Measurements from ENCODE around the gene SNX1. TPM values are rescaled to one million over a fixed set of nuclear protein-coding genes. Genes with fewer than 3 reads are reported as not detected.

SNX1 gene
- total RNA-seq, 2 experiments from 2014 or later, result 30.1 to 129 TPM

GRCh38 chr15:64152507-64153387, 57.0 kb downstream of the SNX1 start:
- Histone ChIP-seq H3K4me3 (ENCODE audit: low read depth, low read length, poor library complexity, severe bottlenecking) (peak overlapping the region; percentile 90), H3K9me3 (ENCODE audit: low read length) (no peaks in the 10 kb centered on the region), H3K79me2 (ENCODE audit: insufficient read depth, low read depth, low read length) (peaks cover 32% of the 10 kb centered on the region; the same call in 1 of the 2 replicates), H3K4me1 (ENCODE audit: insufficient read depth, low read length, poor library complexity, severe bottlenecking) (peaks cover 40% of the 10 kb centered on the region), H2AFZ (ENCODE audit: low read length) (no peak overlapping the region), H4K20me1 (ENCODE audit: insufficient read depth, low read length) (0 out of 2 replicates have a peak, but pooled peaks cover 8% of the 10 kb centered on the region), H3K27ac (ENCODE audit: low read depth, low read length, poor library complexity, severe bottlenecking) (peak overlapping the region; percentile 93), H3K9me2 (ENCODE audit: insufficient read depth, low read length) (no peaks in the 10 kb centered on the region), H3K36me3 (ENCODE audit: insufficient read depth, low read length) (peaks cover 50% of the 10 kb centered on the region), H3K4me2 (ENCODE audit: low read length) (peak overlapping the region; percentile 95)
- intact Hi-C loops (cut with micrococcal nuclease; ENCODE audit: unreplicated experiment), result loop anchor here (1.0 to 5.0 kb wide), 4 partner anchors 58 to 540 kb away; partner anchors contain the start of gene HERC1
- ChIA-PET POLR2A (interaction anchor here (0.6 to 2.7 kb wide), 12 partner anchors 10 to 744 kb away, joined by 3 to 10 read pairs (median 4); partner anchors contain the start of genes CIAO2A, PPIB and SNX1), CTCF (ENCODE audit: unreplicated experiment) (interaction anchor here (0.6 to 1.0 kb wide), 5 partner anchors 8 to 78 kb away, joined by 3 to 4 read pairs (median 3); partner anchors contain the start of gene SNX1)
- TSS peak; percentile 22 for BruUV-seq (replicated peaks)
- TF ChIP-seq CTCF (conservative IDR thresholded peaks at IDR 0.05; ENCODE audit: low read length), result no peak
- no peak for TF ChIP-seq EZH2phosphoT487 (IDR thresholded peaks at IDR 0.05; ENCODE audit: borderline replicate concordance, low read depth, low read length)
- peak; percentile 70 for DNase-seq (ENCODE audit: low spot score)

- POLR2A ChIA-PET, result interaction anchor here (0.6 to 2.7 kb wide), 12 partner anchors 9 to 745 kb away, joined by 3 to 10 read pairs (median 4); partner anchors contain the start of genes CIAO2A, PPIB and SNX1
- CTCF ChIA-PET (ENCODE audit: unreplicated experiment), result interaction anchor here (0.6 to 1.0 kb wide), 4 partner anchors 8 to 79 kb away, joined by 3 to 4 read pairs (median 3); partner anchors contain the start of gene SNX1
- Histone ChIP-seq H2AFZ (ENCODE audit: low read length) (no peak overlapping the region), H3K9me3 (ENCODE audit: low read length) (no peaks in the 10 kb centered on the region), H3K4me2 (ENCODE audit: low read length) (peak overlapping the region; percentile 95), H3K4me3 (ENCODE audit: low read depth, low read length, poor library complexity, severe bottlenecking) (peak overlapping the region; percentile 90), H3K4me1 (ENCODE audit: insufficient read depth, low read length, poor library complexity, severe bottlenecking) (peaks cover 46% of the 10 kb centered on the region), H3K36me3 (ENCODE audit: insufficient read depth, low read length) (peaks cover 59% of the 10 kb centered on the region), H3K9me2 (ENCODE audit: insufficient read depth, low read length) (no peaks in the 10 kb centered on the region), H3K79me2 (ENCODE audit: insufficient read depth, low read depth, low read length) (peaks cover 32% of the 10 kb centered on the region; the same call in 1 of the 2 replicates), H4K20me1 (ENCODE audit: insufficient read depth, low read length) (0 out of 2 replicates have a peak, but pooled peaks cover 8% of the 10 kb centered on the region), H3K27ac (ENCODE audit: low read depth, low read length, poor library complexity, severe bottlenecking) (peak overlapping the region; percentile 93)
- intact Hi-C loops (cut with micrococcal nuclease; ENCODE audit: unreplicated experiment), result loop anchor here (1.0 to 5.0 kb wide), 4 partner anchors 59 to 541 kb away; partner anchors contain the start of gene HERC1
- peak; percentile 98 for DNase-seq (ENCODE audit: low spot score)
- TF ChIP-seq CTCF (conservative IDR thresholded peaks at IDR 0.05; ENCODE audit: low read length) (peak; percentile 97), EZH2phosphoT487 (IDR thresholded peaks at IDR 0.05; ENCODE audit: borderline replicate concordance, low read depth, low read length) (no peak)
- BruUV-seq (replicated peaks), result no TSS peak
Measured at GRCh38 chr15:64153480-64154367, 57.9 kb downstream of the SNX1 start.

Data from OCI-LY7 (cell line).